HG03575 (cell line): Measurements from ENCODE around the gene ANAPC5.
"Not testable (repeated sequence)": the region's sequence is repeated elsewhere in the genome, so short reads cannot be mapped to it uniquely, and the experiment has no call there.

Source experiments
- ATAC-seq: cut with Tn5 transposase; IDR thresholded peaks from one replicate; pipeline ENCODE4 v1.9.1; 2021; ENCODE audit not compliant: unreplicated experiment, insufficient number of reproducible peaks, low FRiP score; ENCODE audit errors: extremely low read depth

ANAPC5 gene

DNA sequence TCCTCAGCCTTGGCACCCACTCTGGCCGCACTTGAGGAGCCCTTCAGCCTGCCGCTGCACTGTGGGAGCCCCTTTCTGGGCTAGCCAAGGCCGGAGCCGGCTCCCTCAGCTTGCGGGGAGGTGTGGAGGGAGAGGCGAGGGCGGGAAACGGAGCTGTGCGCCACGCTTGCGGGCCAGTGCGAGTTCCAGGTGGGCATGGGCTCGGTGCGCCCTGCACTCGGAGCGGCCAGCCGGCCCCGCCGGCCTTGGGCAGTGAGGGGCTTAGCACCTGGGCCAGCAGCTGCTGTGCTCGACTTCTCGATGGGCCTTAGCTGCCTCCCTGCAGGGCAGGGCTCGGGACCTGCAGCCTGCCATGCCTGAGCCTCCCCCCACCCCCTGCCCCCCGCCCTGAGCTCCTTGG is 22.1 kb upstream of the ANAPC5 start:
- not testable (repeated sequence) for ATAC-seq

DNA sequence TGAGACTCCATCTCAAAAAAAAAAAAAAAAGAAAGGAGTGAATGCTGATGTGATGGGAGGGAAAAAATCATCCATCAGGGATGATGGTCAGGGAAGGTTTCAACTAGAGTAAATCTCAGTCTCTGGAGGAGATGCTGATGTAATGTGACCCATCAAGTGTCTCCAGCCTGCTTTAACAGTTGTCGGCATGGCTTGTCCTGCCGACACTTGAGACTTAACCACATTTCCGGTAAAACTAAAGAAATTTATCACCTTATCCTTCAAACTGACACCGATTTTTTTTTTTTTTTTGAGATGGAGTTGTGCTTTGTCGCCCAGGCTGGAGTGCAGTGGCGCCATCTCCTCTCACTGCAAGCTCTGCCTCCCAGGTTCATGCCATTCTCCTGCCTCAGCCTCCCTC is 21.5 kb upstream of the ANAPC5 start:
- no peak for ATAC-seq

DNA sequence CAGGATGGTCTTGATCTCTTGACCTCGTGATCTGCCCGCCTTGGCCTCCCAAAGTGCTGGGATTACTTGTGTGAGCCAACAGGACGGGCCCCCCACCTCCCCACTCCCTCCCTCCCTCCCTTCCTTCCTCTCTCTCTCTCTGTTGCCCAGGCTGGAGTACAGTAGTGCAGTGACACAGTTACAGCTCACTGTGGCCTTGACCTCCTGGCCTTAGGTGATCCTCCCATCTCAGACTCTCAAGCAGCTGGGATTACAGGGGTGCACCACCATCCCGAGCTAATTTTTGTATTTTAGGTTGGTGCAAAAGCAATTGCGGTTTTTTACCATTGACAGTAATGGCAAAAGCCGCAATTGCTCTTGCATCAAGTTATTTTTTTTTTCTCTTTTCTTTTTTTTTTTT is 19.2 kb upstream of the ANAPC5 start:
- no peak for ATAC-seq

DNA sequence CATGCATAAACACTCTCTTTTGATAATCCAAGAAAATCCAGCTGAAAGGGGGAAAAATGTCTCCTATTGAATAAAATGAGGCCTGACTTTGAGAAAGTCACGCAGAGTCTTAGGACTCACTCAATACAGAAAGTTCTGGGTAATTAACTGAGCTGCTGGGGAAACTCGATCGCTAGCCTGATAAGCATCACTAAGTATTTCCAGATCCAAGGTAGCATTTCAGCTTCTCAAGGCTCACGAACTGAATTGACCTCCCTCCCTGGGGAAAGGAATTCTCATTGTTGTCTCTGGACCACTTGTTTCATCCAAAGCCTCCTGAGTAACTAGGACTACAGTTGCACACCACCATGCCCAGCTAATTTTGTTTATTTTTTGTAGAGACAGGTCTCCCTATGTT is 13.8 kb upstream of the ANAPC5 start:
- no peak for ATAC-seq

DNA sequence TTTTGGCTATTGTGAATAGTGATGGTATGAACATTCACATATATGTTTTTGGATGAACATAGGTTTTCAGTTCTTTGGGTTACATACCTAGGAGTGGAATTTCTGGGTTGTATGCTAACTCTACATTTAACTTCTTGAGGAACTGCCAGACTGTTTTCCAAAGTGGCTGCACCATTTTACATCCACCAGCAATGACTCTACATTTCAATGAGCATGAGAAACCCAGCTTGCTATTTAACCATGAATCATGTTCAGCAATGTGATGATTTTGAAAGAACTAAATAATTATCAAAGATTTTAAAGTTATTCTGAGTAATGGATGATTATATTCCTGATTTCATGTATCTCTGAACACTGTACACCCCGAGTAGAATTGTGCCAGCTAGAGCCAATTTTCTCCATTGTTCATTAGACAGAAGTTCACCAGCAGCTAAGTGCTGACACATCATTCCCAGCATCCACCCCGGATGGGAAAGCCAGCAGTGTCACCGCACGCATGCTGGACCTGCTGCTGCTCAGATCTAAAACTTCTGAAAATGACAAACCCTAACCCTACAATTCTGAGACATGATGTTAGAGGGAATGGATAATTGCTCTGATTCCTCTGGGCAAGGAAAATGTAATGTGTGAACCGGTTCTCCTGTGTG is 13.3 kb upstream of the ANAPC5 start:
- no peak for ATAC-seq

DNA sequence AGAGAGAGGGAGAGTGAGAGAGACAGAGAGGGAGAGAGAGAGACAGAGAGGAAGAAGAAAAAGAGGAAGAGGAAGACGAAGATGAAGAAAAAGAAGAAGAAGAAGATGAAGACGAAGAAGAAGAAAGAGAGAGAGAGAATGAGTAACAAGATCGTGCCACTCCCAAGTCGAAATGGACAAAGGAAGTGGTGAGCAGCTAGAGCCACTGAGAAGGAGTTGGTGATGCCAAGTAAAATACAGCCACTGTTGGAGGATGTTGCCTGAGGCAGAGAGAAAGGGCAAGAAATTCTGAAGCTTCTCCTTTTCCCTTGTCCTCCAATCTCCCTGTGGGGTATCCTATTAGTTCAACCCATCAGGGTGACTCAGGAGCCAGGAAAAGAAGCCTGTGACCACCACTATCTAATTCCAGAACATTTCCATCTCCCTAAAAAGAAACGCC is 12.5 kb upstream of the ANAPC5 start:
- ATAC-seq: no peak

DNA sequence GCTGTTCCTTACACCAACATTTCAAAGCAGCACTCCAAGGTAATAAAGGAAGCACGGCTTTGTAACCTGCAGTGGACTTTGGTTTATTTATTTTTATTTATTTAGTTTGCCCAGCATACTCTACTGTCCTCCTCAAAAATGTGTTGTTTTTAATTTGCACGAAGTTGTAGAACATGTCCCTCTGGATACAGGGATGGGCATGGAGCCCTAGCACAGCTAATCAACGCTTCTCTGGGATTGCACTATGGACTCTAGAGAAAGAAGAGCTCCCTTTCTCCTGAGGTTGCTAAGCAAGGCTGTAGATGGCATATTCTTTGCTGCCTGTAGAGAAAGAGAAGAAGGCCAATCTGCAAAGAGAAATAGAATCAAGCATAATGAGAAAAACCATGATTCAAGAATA is 5.9 kb upstream of the ANAPC5 start:
- no peak for ATAC-seq

DNA sequence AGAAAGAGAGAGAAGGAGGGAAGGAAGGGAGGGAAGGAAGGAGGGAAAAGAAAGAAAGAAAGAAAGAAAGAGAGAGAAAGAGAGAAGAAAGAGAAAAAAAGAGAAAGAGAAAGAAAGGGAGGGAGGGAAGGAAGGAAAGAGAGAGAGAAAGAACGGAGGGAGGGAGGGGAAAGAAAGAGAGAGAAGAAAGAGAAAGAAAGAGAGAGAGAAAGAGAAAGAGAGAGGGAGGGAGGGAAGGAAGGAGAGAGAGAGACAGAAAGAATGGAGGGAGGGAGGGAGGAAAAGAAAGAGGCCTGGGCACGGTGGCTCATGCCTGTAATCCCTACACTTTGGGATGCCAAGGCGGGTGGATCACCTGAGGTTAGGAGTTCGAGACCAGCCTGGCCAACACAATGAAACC is 5.1 kb upstream of the ANAPC5 start:
- no peak for ATAC-seq

DNA sequence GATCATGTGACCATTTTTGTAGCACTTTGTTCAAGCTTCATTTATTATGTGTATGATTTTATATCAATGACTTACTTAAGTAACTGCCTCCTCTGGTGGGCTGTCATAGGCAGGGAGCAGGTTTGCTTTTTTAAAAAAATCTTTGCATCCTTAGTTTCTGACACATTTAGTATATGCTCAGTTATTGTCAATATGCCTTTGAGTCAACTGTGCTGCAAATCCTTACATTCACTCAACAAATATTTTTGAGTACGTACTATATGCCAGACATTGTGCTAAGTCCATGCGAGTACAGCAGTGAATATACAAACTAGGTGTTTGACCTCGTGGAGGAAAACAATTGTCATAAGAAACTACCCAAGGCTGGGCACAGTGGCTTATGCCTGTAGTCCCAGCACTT is 4.4 kb upstream of the ANAPC5 start:
- no peak for ATAC-seq

DNA sequence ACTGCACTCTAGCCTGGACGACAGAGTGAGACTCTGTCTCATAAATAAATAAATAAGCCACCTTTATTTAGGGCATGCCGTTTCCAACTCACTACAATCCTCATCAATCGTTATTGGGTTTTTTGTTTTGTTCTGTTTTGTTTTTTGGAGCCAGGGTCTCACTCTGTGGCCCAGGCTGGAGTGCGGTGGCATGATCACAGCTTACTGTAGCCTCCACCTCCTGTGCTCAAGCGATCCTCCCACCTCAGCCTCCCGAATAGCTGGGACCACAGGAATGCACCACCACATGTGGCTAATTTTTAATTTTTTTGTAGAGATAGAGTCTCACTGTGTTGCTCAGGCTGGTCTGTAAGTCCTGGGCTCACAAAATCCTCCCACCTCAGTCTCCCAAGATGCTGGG is 3.6 kb upstream of the ANAPC5 start:
- ATAC-seq: no peak

DNA sequence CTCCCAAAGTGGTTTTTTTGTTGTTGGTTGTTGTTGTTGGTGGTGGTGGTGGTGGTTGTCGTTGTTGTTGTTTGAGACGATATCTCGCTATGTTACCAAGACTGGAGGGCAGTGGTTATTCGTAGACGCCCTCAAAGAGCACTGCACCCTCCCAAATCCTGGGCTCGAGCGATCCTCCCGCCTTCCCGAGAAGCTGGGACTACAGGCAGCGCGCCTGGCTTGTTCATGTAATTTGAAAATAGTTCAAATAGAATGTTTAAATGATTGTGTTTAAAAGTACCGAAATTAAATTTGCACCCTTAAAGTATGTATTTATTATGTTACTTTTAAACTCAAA is 439 bp upstream of the ANAPC5 start:
- no peak for ATAC-seq

DNA sequence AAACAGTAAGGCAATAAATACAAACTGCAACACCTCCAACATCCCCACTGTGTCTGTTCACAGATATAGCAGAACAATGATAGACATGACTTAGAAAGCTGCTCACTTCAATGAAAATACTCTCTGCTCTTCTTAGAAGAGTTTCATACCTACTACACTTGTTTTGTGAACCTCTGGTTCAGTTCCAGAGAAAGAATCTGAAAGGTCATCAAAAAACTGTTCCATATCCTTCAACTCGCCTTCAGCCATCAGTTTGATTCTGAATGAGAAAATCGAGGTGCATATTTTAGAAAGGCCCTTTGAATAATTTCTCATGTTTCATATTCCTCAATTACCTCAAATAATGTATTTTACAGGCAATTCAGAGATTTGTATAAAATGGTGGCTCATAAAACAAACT is 5.5 kb downstream of the ANAPC5 start:
- ATAC-seq: no peak

DNA sequence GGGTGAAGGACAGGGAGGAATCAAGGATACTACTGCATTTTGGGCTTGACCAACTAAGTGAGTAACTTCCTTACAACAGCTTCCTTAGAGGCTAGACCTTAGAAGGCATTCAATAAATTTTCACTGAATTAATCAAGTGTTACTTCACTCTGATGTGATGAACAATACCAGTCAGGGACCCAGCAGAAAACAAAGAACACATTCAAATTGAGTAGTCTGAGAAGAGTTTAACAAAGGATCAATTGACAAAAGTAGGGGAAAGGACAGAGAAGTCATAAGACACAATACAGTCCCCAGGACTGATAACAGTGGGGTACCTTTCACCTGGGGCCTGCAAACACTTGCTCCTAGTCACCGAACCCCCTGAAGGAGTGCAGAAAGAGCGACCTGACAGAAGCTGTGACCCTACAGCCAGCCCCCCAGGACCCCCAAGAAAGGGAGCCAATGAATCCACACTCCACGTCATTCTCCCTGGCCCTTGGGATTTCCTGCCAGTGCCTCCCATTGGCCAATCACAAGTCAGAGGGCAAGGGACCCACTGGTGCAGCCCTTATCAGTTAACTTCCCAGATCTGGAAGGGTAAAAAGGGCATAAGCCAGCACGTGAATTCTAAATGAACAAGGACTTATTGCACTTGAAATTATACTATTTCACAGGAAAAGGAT is 6.9 kb downstream of the ANAPC5 start:
- ATAC-seq: no peak

DNA sequence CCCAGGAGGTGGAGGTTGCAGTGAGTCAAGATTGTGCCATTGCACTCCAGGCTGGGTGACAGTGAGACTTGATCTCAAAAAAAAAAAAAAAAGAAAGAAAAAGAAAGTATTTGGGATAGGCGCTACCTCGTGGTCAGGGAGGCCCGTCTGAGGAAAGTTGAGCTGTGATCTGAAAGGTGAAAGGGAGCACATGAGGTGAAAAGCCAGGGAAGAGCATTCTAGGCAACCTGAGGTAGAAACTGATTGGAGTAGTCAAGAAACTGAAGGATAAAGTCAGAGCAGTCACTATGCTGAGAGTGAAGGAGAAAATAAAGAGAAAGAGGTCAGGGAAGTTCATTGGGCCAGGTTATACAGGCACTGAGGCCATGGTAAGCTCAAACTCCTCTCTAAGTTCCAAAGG is 7.7 kb downstream of the ANAPC5 start:
- no peak for ATAC-seq

DNA sequence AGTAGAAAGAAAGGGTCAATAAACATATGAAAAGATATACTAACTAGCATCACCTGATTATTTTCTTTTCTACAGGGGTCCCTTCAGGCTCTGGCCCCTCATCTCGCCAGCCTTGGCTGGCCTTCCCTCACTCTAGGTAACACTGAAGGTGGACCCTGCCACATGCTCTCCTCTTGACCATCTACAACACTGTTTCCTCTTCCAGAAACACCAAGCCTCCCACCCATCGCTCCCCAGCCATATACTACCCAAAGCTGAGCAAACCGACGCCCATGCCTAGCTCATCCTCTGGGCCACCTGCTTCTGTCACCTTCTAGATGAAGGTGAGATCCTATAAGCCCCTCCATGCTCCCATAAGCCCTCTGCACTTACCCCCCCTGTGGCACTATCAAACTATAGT is 14.8 kb downstream of the ANAPC5 start:
- ATAC-seq: no peak

DNA sequence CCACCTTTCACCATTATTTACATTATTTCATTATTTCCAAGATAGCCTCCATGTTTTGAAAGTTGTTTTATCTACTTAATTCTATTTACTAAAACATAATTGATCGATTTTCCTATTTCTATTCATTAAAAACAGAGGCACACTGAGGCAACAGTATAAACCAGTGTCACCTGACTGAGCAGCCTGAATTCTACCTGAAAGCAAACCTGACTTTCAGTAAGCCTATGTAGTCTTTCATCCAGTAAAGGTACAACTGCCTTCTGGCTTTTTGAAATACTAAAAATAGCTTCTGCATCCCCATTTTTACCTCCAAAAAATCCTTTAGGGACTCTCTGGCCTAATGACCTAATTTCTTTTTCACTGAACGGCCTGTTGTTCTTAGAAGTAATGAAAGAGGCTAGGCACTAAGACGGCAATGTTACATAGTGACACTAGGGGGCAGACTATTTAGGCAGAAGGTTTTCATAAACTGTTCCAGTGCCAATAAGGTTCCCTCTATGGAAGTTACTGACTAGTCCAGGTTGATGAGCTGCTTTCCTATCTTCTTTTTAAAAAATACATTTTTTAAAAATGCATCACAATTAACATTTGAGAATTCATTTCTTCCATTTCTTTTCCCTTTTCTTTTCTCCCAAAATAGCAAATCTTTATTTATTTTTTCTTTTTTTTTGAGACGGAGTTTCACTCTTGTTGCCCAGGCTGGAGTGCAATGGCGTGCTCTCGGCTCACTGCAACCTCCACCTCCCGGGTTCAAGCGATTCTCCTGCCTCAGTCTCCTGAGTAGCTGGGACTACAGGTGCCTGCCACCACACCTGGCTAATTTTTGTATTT is 17.5 kb downstream of the ANAPC5 start:
- no peak for ATAC-seq

DNA sequence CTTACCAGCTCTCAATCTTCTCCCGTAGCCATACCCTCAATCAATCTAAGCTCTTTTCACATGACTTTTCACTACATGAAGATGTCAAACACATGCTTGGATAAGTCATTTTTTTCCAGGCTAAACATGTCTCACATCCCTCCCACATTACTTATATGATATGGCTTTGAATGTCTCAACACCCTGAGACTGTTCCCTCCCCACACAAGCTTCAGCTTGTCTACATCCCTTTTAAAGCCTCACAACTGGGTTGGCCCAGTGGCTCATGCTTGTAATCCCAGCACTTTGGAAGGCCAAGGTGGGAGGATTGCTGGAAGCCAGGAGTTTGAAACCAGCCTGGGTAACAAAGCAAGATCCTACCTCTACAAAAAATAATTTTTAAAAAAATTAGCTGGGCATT is 18.5 kb downstream of the ANAPC5 start:
- no peak for ATAC-seq

DNA sequence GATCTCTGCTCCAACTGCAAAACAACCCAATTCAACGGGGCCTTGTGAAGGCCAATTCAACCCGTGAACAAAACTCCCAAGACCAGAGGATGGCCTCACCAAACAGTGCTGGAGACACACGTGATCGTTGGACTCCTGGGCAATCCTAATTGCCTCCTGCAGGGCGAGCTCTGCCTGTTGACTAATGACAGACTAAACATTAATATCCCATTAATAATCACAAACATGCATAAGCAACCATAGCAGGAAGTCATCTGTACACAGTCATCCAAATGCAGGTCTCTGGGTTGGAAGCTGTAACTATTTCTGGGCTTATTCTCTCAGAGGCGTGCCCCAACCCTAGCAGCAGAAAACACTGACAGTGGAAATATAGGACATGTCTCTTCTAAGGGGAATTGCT is 21.0 kb downstream of the ANAPC5 start:
- no peak for ATAC-seq

DNA sequence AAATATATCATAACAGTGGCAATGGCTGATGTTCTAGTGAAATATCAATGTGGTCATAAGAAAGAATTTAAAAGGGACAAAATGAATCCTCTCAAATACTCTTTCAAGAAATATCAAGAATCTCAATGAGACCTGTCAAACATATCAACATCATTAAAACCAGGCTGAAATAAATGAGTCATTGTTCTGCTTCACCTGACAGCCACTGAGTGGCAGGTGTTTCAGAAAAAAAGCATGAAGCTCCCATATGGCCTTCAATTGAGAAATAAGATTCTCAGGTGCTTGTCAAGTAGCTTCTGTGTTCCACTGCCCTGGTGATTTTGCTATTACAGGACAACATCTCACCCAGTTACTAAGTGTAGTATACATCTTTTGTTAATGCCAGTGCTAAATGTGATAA is 21.5 kb downstream of the ANAPC5 start:
- ATAC-seq: no peak

DNA sequence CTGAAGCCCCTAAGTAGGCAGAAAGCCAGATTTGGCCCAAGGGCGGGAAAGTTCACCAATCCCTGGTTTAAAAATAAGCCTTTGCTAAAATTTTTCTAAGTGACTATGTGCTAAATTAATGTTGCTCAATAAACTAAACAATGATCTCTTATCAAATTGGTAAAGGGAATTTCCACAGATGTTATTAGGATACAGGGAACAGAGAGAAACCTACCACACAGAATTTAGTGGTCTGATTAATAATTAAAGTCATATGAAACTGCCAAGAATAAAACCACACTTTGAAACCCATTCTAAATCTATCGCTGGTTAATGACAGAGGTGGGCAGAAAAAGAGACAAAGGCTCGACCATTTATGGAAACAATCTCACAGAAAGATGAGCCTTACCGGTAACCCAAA is 22.0 kb downstream of the ANAPC5 start:
- ATAC-seq: no peak
